HG03521 (cell line): ENCODE results near the gene ANKRD52.
"Not testable (repeated sequence)": the region's sequence is repeated elsewhere in the genome, so short reads cannot be mapped to it uniquely, and the experiment has no call there.

Source experiments
- ATAC-seq: cut with Tn5 transposase; IDR thresholded peaks from one replicate; pipeline ENCODE4 v1.9.1; 2021; ENCODE audit warnings: mild to moderate bottlenecking, moderate library complexity; ENCODE audit not compliant: unreplicated experiment

Gene ANKRD52

DNA sequence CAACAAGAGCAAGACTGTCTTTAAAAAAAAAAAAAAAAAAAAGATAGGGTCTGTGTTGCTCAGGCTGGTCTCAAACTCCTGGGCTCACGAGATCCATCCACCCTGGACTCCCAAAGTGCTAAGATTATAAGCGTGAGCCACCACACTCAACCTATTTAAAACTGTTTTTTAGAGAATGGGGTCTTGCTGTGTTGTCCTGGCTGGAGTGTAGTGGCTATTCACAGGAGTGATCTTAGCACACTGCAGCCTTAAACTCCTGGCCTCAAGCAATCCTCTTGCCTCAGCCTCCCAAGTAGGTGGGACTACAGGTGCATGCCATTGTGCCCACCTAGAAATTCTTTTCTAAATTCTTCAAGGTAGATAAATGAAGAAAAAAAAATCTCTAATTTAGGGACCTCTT is 16.1 kb upstream of the ANKRD52 start:
- ATAC-seq: no peak

DNA sequence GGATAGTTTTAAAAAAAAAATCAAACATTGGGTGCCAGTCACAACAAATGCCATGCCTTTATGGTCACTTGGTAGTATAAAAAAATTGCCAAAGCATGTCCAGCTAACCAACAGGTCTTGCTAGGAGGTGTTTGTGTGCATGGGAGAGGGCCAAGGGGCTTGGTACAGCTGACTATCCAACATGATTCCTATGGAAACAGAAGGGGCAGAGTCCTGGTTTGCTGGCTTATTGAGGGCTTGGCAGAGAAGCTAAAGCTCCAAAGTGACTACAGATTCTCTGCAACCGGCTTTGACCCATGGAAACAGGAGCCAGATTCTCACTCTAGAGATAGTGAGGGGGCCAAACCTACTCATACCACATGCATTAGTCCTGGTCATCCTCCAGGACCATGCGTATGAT is 14.3 kb upstream of the ANKRD52 start:
- not testable (repeated sequence) for ATAC-seq

DNA sequence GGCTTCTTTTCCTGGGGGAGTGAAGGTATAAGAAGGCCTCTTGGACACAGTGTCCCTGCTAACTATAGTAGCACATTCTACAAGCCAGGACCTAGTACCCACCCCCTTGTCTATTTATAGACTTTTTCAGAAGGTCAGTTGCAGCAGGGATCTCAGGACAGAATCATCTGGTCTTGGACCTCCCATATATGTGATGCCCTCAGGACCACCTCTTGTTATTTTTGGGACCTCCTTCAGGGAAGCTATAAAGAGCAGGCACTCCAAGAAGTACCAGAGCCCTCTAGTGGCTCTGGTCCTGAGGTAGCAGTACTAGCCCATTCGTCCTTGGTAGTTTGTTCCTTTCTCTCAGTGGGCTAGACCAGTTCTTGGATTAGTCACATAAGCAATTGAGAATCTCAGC is 12.8 kb upstream of the ANKRD52 start:
- ATAC-seq: no peak

DNA sequence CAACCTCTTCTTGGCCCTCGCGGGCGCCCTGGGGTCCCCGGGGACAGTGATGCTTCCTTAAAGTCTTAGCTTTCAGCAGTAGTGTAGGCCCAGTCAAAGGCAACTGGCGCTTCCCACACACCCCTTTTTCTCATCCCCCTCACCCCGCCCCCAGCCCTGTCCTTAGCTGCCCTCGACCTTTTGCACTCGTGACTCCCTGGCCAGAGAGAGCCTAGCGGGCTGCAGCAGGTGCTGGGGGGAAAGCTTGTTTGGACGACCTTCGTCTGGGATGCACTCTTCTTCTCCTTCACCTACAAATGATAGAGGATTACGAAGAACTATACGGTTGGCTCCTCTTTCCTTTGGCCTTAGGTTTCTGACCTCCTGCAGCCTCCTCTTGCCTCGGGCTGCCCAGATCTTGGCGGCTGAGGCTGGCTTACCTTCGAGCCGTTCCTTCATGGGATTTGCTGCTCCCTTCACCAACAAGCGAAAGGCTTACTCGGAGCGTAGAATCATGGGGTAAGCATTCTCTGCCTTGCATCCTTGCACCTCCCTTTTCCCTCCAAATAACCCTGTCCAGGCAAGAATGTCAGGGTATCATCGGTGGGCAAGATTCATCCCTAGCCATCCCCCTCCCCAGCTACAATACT is 9.4 kb upstream of the ANKRD52 start:
- no peak for ATAC-seq

DNA sequence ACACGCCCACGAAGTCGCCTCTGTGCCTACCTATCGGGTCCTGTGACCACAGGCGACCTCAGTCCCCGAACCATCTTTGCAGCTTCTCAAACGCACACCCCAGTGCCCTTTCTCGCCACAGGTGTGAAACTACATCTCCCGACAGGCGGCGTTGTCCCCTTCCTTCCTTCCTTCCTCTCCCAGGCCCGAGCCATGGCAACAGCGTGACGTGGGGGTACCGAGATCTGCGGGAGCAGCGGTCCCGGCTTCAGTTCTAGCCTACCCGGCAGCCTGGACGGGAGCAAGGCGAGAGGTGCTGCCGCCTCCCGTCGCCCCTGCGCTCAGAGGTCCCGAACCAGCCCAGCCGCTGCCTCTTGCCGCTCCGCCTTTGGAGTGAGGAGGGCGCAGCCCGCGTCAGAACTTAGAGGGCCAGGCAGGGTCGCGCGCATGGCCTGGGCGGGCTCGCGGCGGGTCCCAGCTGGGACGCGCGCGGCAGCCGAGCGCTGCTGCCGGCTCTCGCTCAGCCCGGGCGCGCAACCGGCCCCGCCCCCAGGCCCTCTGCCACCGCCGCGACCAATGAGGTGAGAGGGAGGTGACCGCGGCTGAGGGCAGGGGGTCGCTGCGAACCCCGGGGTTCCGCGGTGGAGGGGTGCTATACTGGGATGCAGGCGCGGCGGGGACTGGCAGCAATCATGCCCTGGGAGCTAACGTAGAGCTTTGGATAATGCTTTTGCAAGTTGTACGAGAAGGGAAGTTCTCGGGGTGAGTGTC is 8.7 kb upstream of the ANKRD52 start, which contains the start of gene COQ10A:
COQ10A (plus strand) TSS at position 250 of the 750 bp plus-strand sequence; CDS start at position 427, 177 bp downstream.
- ATAC-seq: peak; percentile 82

DNA sequence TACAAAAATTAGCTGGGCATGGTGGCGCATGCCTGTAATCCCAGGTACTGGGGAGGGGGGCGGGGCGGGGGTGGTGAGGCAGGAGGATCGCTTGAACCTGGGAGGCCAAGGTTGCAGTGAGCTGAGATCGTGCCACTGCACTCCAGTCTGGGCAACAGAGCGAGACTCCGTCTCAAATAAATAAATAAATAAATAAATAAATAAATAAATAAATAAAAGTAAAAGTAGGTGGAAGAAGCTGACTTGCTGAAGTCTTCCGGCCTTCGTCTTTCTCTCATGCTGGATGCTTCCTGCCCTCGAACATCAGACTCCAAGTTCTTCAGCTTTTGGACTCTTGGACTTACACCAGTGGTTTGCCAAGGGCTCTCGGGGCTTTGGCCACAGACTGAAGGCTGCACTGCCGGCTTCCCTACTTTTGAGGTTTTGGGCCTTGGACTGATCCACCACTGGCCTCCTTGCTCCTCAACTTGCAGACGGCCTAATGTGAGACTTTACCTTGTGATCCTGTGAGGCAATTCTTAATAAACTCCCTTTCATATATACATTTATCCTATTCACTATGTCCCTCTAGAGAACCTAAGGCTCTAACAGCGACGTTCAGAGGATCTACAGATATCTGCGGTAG is 8.0 kb upstream of the ANKRD52 start:
- ATAC-seq: not testable (repeated sequence)

DNA sequence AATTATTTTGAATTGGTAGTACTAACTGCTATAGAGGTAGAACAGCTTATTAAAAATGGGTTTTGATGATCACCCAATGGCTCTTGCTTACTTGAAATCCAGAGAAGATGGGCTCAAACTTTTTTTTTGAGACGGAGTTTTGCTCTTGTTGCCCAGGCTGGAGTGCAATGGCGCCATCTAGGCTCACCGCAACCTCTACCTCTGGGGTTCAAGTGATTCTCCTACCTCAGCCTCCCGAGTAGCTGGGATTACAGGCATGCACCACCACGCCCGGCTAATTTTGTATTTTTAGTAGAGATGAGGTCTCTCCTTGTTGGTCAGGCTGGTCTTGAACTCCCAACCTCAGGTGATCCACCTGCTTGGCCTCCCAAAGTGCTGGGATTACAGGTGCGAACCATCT is 4.8 kb upstream of the ANKRD52 start:
- not testable (repeated sequence) for ATAC-seq

DNA sequence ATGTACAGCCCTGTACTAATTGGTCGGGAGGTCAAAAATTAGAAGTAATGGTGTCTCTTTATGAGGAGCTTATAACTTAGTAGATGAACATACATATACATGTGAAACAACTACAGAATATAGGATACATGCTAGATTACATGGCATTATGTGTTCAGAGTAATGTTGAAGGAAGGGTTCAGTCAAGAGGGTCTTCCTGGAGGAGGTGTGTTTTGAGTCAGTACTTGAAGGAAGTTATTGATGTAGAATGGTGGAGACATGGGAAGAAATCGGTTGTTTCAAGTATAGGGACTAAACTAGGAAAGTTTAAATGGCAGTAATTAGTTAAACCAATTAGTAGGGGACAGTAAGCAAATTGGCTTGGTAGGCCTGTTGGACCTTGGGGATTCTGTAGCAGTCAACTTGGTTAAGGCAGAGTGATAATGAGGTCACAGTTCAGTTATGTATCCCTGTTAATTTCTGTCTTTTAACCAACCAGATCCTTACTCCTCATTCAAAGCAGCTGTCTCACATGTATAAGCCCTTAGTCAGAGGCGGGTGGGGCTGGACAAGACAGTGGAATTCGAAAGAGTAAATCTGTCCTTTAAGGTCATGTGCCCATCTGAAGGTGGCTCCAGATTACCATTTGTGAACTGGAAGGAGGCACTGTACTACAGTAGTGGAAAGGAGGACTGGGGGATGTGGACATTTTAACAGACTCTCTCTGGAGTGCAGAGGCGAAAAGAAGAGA is 3.5 kb upstream of the ANKRD52 start:
- ATAC-seq: no peak

DNA sequence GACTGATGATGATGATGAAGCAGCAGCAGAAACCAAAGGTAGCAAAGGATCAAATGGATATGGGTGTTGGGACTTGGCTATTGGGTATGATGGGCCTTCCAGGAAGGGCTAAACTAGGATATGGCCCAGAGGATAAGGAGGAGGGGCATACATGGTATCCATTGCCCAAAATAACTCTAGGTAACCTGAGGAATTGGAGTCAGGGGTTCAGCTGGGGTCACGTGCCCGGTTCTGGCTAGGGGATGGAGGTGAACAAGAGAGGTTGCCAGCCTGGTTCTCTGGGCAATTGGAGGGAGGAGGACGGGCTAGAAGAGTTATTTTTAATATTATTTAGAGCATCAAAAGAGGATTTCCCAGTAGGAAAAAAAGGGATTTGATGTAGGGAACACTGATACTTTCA is 2.7 kb upstream of the ANKRD52 start:
- no peak for ATAC-seq

DNA sequence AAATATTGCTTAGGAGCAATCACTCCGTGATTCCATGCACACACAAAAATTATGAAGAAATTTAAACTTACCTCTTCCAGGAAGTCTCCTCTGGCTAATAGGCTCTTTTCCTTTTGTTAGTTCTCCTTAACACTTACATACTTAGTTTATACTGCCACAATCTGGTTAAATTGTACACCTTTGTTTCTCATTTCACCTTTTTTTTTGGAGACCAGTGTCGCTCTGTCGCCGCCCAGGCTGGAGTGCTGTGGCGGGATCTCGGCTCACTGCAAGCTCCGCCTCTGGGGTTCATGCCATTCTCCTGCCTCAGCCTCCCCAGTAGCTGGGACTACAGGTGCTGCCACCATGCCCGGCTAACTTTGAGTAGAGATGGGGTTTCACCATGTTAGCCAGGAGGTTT is 2.2 kb upstream of the ANKRD52 start:
- ATAC-seq: no peak

DNA sequence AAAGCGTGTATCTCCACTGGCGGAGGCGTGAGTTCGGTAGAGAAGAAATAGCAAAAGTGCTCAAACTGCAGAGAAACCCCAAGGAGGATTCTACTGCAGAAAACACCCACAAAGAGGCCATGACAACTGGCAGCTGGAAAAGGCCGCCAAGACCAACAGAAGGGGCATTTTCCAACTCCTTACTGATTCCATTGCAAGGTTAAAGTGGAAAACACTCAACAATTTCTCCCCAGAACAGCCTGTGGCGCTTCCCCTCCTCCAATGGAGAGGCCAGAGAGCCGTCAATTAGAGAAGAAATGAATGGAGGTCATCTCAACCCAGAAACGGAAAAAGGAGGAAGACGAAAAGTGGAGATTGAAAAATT is 618 bp upstream of the ANKRD52 start:
- no peak for ATAC-seq

DNA sequence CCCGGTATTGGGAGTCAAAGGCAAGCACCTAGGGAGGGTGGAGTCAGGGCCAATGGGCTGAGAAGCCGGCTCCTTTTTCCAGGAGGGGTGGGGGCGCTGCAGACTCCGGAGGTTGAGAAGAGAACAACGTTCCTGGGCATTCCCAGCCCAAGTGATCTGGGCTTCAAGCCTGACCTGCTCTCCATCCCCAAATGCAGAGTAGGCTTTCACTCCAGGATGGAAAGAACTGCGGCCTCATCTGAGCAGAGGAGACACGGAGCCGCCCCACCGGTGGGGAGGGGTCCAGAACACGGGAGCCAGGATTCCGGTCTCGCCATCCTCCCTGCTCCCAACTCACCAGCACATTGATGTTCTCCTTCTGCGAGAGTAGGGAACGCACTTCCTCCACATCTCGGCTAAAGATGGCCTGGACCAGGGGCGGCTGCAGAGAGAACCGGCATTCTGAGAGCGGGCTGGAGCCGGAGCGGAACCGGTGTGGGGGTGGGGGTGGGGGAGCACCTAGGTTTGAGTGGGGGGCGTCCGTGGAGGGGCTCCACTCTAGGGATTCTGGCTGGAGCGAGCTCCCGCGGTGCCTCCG is 605 bp downstream of the ANKRD52 start:
- ATAC-seq: no peak

DNA sequence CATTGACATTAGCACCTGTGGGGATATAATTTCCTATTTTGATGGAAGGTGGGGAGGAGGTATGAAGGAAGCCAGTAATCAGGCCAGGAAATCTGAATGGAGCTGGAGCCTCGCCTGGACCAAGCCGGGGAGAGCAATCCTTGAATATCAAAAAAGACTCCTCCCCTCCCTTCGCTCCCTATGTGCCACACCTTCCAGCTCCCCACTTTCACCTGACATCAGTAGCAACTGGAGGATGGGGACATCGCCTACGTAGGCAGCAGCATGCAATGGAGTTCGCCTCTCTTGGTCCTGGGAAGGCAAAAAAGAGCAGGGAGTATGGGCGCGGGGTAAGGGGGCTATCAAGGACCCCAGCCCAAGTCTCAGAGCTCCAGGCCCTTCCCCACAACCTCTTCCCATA is 1.1 kb downstream of the ANKRD52 start:
- ATAC-seq: no peak

DNA sequence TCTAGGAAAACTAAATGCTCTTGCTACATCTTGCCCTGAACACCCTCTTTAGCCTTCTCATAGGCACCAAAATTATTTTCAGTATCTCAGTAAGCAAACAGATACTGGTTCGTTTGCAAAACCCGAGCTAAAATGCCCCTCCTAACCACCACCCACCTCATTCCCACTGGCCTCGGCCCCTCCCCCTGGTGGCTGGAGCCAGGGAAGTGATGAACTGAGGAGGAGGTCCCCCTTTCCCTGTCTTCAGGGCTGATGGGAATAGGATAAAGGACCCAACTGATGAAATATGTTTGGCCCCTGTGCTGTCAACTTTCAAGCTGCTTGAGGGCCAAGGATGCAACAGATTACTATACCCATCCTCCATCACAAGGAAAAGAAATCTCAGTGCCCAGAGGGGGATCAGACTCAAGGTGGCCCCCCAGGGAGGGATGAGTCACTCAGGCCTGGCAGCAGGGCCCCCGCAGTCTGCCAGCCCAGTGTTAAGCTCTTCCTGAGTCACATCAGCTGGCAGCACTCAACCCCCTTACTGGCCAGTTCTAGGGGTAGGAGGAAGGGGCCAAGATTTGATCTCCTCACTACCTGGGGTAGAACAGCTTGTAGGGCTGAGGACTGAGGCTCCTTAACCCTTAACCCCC is 1.7 kb downstream of the ANKRD52 start:
- ATAC-seq: no peak

DNA sequence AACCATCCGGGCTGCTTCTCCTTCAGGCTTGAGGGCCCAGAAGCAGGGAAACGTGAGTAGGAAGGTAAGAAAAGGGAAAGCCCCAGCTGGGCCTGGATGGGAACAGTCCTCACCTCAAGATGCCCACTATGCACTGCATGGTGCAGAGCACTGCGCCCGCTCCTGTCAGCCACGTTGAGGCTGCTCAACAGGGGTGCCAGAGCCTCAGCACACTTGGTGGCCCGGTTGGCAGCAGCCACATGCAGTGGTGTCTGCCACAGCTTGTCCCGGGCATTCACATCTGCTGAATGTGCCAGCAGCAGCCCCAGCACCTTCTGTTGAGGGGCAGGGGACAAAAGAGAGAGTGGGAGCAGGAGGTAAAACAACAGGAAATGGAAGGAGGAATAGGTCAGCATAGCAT is 2.5 kb downstream of the ANKRD52 start:
- no peak for ATAC-seq

DNA sequence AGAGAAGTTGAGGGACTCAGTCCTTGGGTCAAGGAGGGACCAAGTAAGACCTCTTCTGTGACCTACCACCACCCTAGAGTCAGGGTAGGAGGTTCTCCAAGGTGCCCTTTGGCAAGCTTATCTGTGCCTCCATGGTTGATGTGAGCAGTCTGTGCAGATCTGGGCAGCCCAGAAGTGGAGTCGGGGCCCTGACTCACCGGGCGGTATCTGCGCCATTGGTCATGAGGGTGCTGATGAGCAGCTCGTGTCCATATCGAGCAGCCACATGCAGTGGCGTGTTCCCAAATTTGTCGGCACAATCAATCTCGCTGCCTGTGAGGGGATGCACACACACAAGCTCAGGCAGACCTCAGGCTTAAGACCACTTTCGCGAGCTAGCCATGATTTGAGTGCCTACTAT is 5.1 kb downstream of the ANKRD52 start:
- no peak for ATAC-seq

DNA sequence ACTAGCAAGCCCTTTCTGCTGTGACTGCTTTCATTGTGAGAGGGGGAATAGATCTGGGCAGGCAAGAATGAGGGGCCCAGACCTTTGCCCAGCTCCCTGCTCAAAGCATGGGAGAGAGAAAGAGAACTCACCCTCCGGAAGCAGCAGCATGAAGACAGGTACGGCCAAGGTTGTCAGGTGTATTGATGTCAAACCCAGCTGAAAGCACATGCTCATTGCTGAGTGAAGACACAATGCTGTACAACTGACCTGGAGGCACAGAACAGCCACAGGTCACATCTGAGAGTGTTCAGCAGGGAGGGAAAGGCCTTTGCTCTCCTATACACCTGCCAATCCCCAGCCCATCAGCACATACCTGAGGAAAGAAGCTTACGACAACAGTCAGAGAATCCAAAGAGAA is 5.5 kb downstream of the ANKRD52 start:
- ATAC-seq: no peak

DNA sequence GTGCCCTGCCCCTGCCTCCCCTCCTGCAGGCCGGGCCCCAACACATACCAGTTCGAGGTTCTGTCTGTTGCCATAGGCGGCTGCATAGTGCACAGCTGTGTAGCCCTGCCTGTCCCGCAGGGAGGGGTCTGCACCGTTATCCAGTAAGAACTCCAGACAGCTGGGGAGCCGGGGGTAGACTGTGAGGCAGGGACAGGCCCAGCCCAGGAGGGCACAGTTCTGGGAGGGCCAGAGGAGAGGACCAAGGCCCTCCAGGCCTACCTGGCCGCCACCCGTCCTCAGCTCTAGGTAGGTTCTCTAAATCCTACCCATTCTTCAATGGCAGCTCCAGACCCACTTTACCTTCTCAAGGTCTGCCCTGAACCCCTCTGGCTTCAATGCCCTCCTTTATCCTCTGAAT is 9.5 kb downstream of the ANKRD52 start:
- no peak for ATAC-seq

DNA sequence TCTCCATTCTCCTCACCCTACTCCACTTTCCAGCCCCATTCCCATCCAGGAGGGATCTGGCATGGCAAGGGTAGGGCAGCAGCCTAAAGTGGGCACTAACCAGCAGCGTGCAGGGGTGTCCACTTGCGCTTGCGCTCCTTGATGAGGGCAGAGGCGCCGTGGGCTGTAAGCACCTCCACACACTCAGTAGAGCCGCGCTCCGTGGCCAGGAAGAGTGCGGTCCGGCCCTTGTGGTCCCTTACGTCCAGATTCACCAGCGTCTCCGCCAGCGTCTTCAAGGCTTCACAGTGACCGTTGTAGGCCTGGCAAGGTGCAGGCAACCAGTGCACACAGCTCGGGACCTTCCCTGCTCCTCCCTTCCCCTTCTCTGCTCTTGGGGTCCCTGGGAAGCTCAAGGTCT is 10.3 kb downstream of the ANKRD52 start:
- no peak for ATAC-seq

DNA sequence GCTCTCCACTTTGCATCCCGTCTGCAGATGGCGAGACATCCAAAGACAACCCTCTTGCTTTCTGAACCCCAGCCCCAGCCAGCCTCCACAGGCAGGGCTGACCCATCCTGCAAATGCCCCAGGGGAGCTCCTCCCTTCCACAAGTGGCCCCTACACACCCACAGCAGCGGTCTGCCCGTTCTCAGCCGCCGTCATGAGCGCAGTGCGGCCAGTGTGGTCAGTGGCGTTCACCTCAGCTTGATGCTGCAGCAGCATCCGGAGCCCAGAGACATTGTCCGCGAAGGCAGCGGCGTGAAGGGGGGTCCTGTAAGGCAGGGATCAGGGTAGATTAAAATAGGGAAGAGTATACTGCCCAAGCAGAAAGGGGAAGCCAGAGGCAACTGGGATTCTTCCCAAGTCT is 13.7 kb downstream of the ANKRD52 start:
- no peak for ATAC-seq

DNA sequence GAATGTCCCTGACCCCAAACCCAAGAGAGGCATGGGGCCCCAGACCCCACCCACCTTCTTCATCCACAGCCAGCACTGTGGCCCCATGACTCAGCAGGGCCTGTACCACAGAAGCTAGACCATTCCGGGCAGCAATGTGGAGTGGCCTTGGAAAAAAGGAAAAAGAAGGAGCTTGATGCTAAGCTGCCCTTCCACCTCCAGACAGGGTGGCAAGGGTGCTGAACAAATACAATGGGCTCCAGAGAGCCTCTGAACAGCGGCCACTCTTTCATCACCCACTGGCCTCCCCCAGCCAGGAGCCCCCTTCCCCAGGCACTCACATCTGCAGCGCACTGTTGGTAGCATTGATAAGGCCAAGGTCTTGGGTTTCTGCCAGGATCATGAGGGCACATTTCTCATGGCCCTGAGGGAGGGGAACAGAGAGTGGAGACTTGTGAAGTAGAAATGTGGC is 14.4 kb downstream of the ANKRD52 start:
- ATAC-seq: no peak
